Measurements from ENCODE around the gene SLC25A43. TPM values are rescaled to one million over a fixed set of nuclear protein-coding genes. Genes with fewer than 3 reads are reported as not detected.

SLC25A43 gene
- total RNA-seq, 2 donors from 2014 or later, result 12.3 to 24.4 TPM

DNA sequence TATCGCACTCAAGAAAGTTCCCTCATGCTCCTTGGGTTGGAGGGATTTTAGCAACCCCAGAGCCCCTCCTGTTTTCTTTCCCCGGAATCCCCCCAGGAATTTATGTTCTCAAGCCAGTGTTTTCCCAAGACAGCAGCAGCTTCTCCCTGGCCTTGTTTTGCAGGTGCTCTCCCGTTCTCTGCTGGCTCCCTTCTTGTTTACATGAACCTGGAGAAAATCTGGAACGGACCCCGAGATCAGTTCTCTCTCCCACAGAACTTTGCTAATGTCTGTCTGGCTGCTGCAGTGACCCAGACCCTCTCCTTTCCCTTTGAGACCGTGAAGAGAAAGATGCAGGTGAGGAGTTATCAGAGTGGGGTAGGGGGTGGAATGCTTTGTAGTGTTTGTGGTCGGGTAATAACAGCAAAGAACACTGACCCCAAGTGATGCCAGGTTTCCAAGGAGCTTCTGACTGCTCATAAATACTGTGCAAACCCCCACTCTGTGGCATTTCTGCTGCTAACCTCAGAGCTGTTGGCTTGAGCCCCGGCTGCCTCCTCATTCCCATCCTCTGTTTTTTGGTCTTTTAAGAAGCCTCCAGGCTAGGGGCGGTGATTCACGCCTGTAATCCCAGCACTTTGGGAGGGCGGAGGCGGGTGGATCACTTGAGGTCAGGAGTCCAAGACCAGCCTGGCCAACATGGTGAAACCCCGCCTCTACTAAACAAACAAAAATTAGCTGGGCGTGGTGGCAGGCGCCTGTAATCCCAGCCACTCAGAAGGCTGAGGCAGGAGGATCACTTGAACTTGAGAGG, 11.1 kb downstream of the SLC25A43 start:
- no peaks in the 10 kb centered on the region for H3K27me3 ChIP-seq (replicated peaks; ENCODE audit: insufficient read depth)
- no peak for ATAC-seq (ENCODE audit: insufficient number of reproducible peaks, low FRiP score, low read depth)
- DNase-seq (ENCODE audit: low spot score), result no peak
- no peaks in the 10 kb centered on the region for H3K36me3 ChIP-seq
- TF ChIP-seq, protein P1, sequence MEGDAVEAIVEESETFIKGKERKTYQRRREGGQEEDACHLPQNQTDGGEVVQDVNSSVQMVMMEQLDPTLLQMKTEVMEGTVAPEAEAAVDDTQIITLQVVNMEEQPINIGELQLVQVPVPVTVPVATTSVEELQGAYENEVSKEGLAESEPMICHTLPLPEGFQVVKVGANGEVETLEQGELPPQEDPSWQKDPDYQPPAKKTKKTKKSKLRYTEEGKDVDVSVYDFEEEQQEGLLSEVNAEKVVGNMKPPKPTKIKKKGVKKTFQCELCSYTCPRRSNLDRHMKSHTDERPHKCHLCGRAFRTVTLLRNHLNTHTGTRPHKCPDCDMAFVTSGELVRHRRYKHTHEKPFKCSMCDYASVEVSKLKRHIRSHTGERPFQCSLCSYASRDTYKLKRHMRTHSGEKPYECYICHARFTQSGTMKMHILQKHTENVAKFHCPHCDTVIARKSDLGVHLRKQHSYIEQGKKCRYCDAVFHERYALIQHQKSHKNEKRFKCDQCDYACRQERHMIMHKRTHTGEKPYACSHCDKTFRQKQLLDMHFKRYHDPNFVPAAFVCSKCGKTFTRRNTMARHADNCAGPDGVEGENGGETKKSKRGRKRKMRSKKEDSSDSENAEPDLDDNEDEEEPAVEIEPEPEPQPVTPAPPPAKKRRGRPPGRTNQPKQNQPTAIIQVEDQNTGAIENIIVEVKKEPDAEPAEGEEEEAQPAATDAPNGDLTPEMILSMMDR (IDR thresholded peaks at IDR 0.05), result no peak
- H3K9me3 ChIP-seq, result no peaks in the 10 kb centered on the region
- no peak overlapping the region for H3K4me3 ChIP-seq
- no peaks in the 10 kb centered on the region for H3K4me1 ChIP-seq (ENCODE audit: control insufficient read depth in 1 of 2, low read depth in 2 of 2)
- H3K27ac ChIP-seq, result no peak overlapping the region

DNA sequence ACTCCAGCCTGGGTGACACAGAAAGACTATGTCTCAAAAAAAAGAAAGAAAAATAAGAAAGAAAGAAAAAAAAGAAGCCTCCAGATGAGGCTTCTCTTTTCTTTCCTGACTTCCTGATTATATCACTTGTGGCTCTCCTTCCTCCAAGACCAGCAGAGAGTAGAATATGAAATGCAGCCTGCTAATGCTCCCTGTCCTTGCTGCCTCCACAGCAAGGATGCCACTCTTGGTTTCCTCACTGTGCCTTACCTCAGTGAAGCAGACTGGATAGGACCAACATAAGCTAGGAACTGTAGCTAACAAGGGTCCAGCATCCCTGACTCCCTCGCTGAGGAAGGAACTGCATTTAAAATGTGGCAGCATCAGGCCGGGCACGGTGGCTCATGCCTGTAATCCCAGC, 11.7 kb downstream of the SLC25A43 start:
- Histone ChIP-seq H3K36me3 (no peaks in the 10 kb centered on the region), H3K4me3 (no peak overlapping the region), H3K9me3 (no peaks in the 10 kb centered on the region), H3K27me3 (replicated peaks; ENCODE audit: insufficient read depth) (no peaks in the 10 kb centered on the region), H3K27ac (no peak overlapping the region), H3K4me1 (ENCODE audit: control insufficient read depth in 1 of 2, low read depth in 2 of 2) (no peaks in the 10 kb centered on the region)
- DNase-seq (ENCODE audit: low spot score) (no peak), ATAC-seq (ENCODE audit: insufficient number of reproducible peaks, low FRiP score, low read depth) (no peak)
- TF ChIP-seq, protein P1 (IDR thresholded peaks at IDR 0.05), result no peak

DNA sequence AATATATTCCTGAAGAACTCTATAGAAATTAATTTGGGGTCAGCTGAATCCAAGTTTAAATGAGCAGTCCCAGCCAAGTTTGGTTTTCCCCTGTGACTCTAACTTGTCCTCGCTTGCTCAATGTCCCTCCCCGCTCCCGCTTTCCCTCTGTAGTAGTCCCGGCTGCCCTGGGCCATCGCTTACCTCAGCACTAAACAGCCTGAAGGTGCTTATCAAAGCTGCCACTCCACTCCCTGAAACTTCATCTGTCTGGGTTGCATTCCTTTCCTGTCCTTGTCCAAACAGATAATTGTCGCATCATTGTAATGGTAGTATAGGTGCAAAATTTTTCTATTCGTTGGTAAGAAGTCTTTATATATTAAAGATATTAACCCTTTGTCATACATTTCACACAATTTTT, 12.8 kb downstream of the SLC25A43 start:
- ATAC-seq (ENCODE audit: insufficient number of reproducible peaks, low FRiP score, low read depth) (no peak), DNase-seq (ENCODE audit: low spot score) (no peak)
- Histone ChIP-seq H3K4me1 (ENCODE audit: control insufficient read depth in 1 of 2, low read depth in 2 of 2) (no peaks in the 10 kb centered on the region), H3K27me3 (replicated peaks; ENCODE audit: insufficient read depth) (no peaks in the 10 kb centered on the region), H3K4me3 (no peak overlapping the region), H3K36me3 (no peaks in the 10 kb centered on the region), H3K27ac (no peak overlapping the region), H3K9me3 (no peaks in the 10 kb centered on the region)
- TF ChIP-seq, protein P1 (IDR thresholded peaks at IDR 0.05), result no peak

DNA sequence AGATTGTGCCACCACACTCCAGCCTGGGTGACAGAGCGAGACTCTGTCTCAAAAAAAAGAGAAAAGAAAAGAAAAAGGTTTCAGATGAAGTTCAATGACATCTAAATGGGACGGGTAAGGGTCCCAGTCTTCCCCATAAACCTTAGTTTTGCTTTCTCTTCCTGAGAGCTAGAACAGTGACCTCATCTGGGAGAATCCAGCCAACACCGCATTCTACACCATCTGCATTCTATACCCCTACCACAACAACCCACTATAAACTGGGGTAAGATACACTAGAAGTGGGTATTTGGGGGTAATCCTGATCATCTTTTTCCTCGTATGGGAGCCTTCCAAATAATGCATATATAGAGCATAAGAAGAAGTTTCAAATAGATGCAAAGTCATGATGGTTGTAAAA, 18.2 kb downstream of the SLC25A43 start:
- Histone ChIP-seq H3K27me3 (replicated peaks; ENCODE audit: insufficient read depth) (no peaks in the 10 kb centered on the region), H3K27ac (no peak overlapping the region), H3K4me3 (no peak overlapping the region), H3K9me3 (no peaks in the 10 kb centered on the region), H3K4me1 (ENCODE audit: control insufficient read depth in 1 of 2, low read depth in 2 of 2) (no peaks in the 10 kb centered on the region), H3K36me3 (no peaks in the 10 kb centered on the region)
- DNase-seq (ENCODE audit: low spot score) (no peak), ATAC-seq (ENCODE audit: insufficient number of reproducible peaks, low FRiP score, low read depth) (no peak)
- TF ChIP-seq, protein P1 (IDR thresholded peaks at IDR 0.05), result no peak

DNA sequence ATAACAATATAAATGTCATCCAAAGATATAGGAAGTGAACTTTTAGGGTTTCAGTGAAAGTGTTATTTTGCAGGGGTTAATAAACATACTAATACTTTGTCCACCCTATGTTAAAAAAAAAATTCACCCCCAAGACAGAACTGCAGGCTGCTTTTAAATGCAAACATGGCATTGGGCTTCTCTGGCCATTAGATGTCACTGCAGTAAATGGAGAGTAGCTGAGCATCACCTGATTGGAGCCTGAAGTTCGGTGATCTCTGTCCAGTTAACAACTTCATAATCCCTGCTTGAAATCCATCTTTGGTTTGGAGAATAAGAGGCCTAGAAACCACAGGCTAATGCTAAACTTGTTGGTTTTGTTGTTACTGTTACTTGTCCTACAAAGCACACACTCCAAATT, 18.7 kb downstream of the SLC25A43 start:
- H3K9me3 ChIP-seq, result no peaks in the 10 kb centered on the region
- no peaks in the 10 kb centered on the region for H3K27me3 ChIP-seq (replicated peaks; ENCODE audit: insufficient read depth)
- H3K4me1 ChIP-seq (ENCODE audit: control insufficient read depth in 1 of 2, low read depth in 2 of 2), result no peaks in the 10 kb centered on the region
- no peak overlapping the region for H3K4me3 ChIP-seq
- ATAC-seq (ENCODE audit: insufficient number of reproducible peaks, low FRiP score, low read depth), result no peak
- DNase-seq (ENCODE audit: low spot score), result no peak
- H3K36me3 ChIP-seq, result no peaks in the 10 kb centered on the region
- H3K27ac ChIP-seq, result no peak overlapping the region
- TF ChIP-seq, protein P1 (IDR thresholded peaks at IDR 0.05), result no peak

All from thoracic aorta (tissue), 2 donors.